Measurements from ENCODE around the gene NRXN3.

NRXN3 gene

GRCh38 chr14:79357307-79357706, 1187.1 kb downstream of the NRXN3 start:
- DNase-seq (ENCODE audit: low read depth) = no peak

- DNase-seq (ENCODE audit: low read depth) = no peak
These were observed 1193.1 kb downstream of the NRXN3 start for GRCh38 chr14:79363291-79363690.

GRCh38 chr14:79369359-79370332, 1199.5 kb downstream of the NRXN3 start:
- no peak for DNase-seq (ENCODE audit: low read depth)

- DNase-seq (ENCODE audit: low read depth) = no peak
These were observed 1200.8 kb downstream of the NRXN3 start for GRCh38 chr14:79370969-79371368.

GRCh38 chr14:79373451-79373850, 1203.3 kb downstream of the NRXN3 start:
- no peak for DNase-seq (ENCODE audit: low read depth)

- no peak for DNase-seq (ENCODE audit: low read depth)
These were observed 1205.2 kb downstream of the NRXN3 start for GRCh38 chr14:79375356-79375755.

- DNase-seq (ENCODE audit: low read depth) = no peak
These were observed 1206.4 kb downstream of the NRXN3 start for GRCh38 chr14:79376557-79376956.

GRCh38 chr14:79378020-79378419, 1207.8 kb downstream of the NRXN3 start:
- no peak for DNase-seq (ENCODE audit: low read depth)

GRCh38 chr14:79379266-79379665, 1209.1 kb downstream of the NRXN3 start:
- no peak for DNase-seq (ENCODE audit: low read depth)

- no peak for DNase-seq (ENCODE audit: low read depth)
These were observed 1212.9 kb downstream of the NRXN3 start for GRCh38 chr14:79383031-79383430.

- DNase-seq (ENCODE audit: low read depth) = no peak
These were observed 1213.3 kb downstream of the NRXN3 start for GRCh38 chr14:79383475-79383874.

GRCh38 chr14:79395061-79395460, 1224.9 kb downstream of the NRXN3 start:
- no peak for DNase-seq (ENCODE audit: low read depth)

GRCh38 chr14:79404874-79405511, 1234.8 kb downstream of the NRXN3 start:
- DNase-seq (ENCODE audit: low read depth) = no peak

GRCh38 chr14:79405512-79405910, 1235.3 kb downstream of the NRXN3 start:
- no peak for DNase-seq (ENCODE audit: low read depth)

- no peak for DNase-seq (ENCODE audit: low read depth)
These were observed 1237.4 kb downstream of the NRXN3 start for GRCh38 chr14:79407572-79407971.

GRCh38 chr14:79408696-79409095, 1238.5 kb downstream of the NRXN3 start:
- no peak for DNase-seq (ENCODE audit: low read depth)

GRCh38 chr14:79411403-79412174, 1241.4 kb downstream of the NRXN3 start:
- no peak for DNase-seq (ENCODE audit: low read depth)

- no peak for DNase-seq (ENCODE audit: low read depth)
These were observed 1242.6 kb downstream of the NRXN3 start for GRCh38 chr14:79412822-79413221.

GRCh38 chr14:79413734-79414428, 1243.7 kb downstream of the NRXN3 start:
- DNase-seq (ENCODE audit: low read depth) = no peak

GRCh38 chr14:79415726-79416125, 1245.6 kb downstream of the NRXN3 start:
- DNase-seq (ENCODE audit: low read depth) = no peak

GRCh38 chr14:79417961-79418360, 1247.8 kb downstream of the NRXN3 start:
- DNase-seq (ENCODE audit: low read depth) = no peak

All from T-helper 22 cell (primary cell).